Aorta (tissue), 5 donors: ENCODE measurements around the gene GPR142. TPM values are rescaled to one million over a fixed set of nuclear protein-coding genes. Genes with fewer than 3 reads are reported as not detected.

Experiments used
- ATAC-seq: fragments of 200-7000 bp; cut with Tn5 transposase; one replicate; pipeline ENCODE4 v1.9.1; 2022; ENCODE audit warnings: moderate library complexity; ENCODE audit not compliant: low FRiP score
- DNase-seq, 2 donors: peaks; one replicate each; pipeline ENCODE4 v3.0.0-alpha.2; 2020
- H3K27ac ChIP-seq, 2 donors: one replicate each; pipeline ENCODE4 v1.5.1; 2013; ENCODE audit warnings: low read length in 2 of 2, mild to moderate bottlenecking in 2 of 2, moderate library complexity in 2 of 2, control low read depth in 1 of 2, inconsistent platforms in 1 of 2, low read depth in 1 of 2
- H3K27me3 ChIP-seq, 2 donors: one replicate each; pipeline ENCODE4 v1.6.1; 2013; ENCODE audit warnings: control low read depth in 1 of 2, low read length in 1 of 2, mild to moderate bottlenecking in 1 of 2, moderate library complexity in 1 of 2; ENCODE audit not compliant: insufficient read depth in 2 of 2, control insufficient read depth in 1 of 2
- H3K36me3 ChIP-seq, 2 donors: one replicate each; pipeline ENCODE4 v1.6.1; 2013; ENCODE audit warnings: control low read depth in 1 of 2, low read length in 1 of 2, mild to moderate bottlenecking in 1 of 2; ENCODE audit not compliant: insufficient read depth in 2 of 2, control insufficient read depth in 1 of 2
- H3K4me1 ChIP-seq, 2 donors: one replicate each; pipeline ENCODE4 v1.6.1; 2013; ENCODE audit warnings: low read length in 2 of 2, control low read depth in 1 of 2, mild to moderate bottlenecking in 1 of 2, moderate library complexity in 1 of 2; ENCODE audit not compliant: insufficient read depth in 2 of 2, control insufficient read depth in 1 of 2
- H3K4me3 ChIP-seq, 2 donors: one replicate each; pipeline ENCODE4 v1.5.1; 2013; ENCODE audit warnings: low read length in 2 of 2, control low read depth in 1 of 2, mild to moderate bottlenecking in 1 of 2
- H3K9me3 ChIP-seq: one replicate; pipeline ENCODE4 v1.6.1; 2013; ENCODE audit warnings: mild to moderate bottlenecking, low read length; ENCODE audit not compliant: control insufficient read depth
- WGBS, 2 donors: extraction: QIAGEN DNeasy Blood & Tissue Kit; methylation state at CpG; one replicate each; pipeline ENCODE4 v1.1.7; 2013; 5-methylcytosine and 5-hydroxymethylcytosine counted together
- intact Hi-C, 2 donors: fragments of 100-400 bp; cut with DNase I; formaldehyde crosslinking; loops; one replicate each; pipeline versions ENCODE4 v1.14.2 to v1.15.0; 2022
- polyA plus RNA-seq, 2 donors: library from polyadenylated mRNA; stranded (reverse); fragments of 200-250 nt; gene quantifications; one replicate each; pipeline ENCODE4 v1.2.3, GENCODE V29; 2013
- total RNA-seq, 2 donors: library from RNA; stranded (reverse); fragmentation: NEBNext Ultra II Directional; extraction: Animal tissue kit (Norgen Biotek cat#: 25700); gene quantifications; one replicate each; pipeline ENCODE4 v1.2.1, GENCODE V29; 2021
- donor health status: healthy with polysubstance abuse.
- donor health status: Bipolar disorder and iron deficiency.
- donor health status: DM: no; HTN: no; CAD: no.
- donor health status: DM: no; HTN: no; CAD: no.
- donor health status: DM: yes; HTN: yes; CAD: no.

Gene GPR142
- total and polyA plus RNA-seq, 4 donors = 2.1 TPM; not detected in 3

GRCh38 chr17:74413491-74413890, 46.2 kb downstream of the GPR142 start:
- 70 to 74% methylated on average over 7 of the region's 7 CpGs for WGBS, 2 donors
- DNase-seq (no peak), ATAC-seq (no peak)
- Histone ChIP-seq H3K36me3 (no peaks in the 10 kb centered on the region), H3K27ac (no peak overlapping the region), H3K27me3 (no peaks in the 10 kb centered on the region), H3K4me3 (no peak overlapping the region), H3K4me1 (no peaks in the 10 kb centered on the region), H3K9me3 (no peaks in the 10 kb centered on the region)
- intact Hi-C loops = no loop called here

GRCh38 chr17:74414510-74414909, 47.2 kb downstream of the GPR142 start:
- no peaks in the 10 kb centered on the region for H3K36me3 ChIP-seq
- no peak overlapping the region for H3K4me3 ChIP-seq
- no peaks in the 10 kb centered on the region for H3K4me1 ChIP-seq
- 89 to 90% methylated on average over 3 of the region's 3 CpGs for WGBS, 2 donors
- no peaks in the 10 kb centered on the region for H3K9me3 ChIP-seq
- DNase-seq (no peak), ATAC-seq (no peak)
- no peak overlapping the region for H3K27ac ChIP-seq
- intact Hi-C loops = no loop called here
- H3K27me3 ChIP-seq = no peaks in the 10 kb centered on the region

- Histone ChIP-seq H3K4me1 (no peaks in the 10 kb centered on the region), H3K27ac (no peak overlapping the region), H3K27me3 (no peaks in the 10 kb centered on the region), H3K9me3 (no peaks in the 10 kb centered on the region), H3K36me3 (no peaks in the 10 kb centered on the region), H3K4me3 (no peak overlapping the region)
- intact Hi-C loops = loop anchor here in 1 of 2 donors (5.0 kb wide), 1 partner anchor 41 kb away; no protein-coding TSS in a partner anchor
- no peak for ATAC-seq
- no peak for DNase-seq
- whole genome bisulfite sequencing, 2 donors = 95% methylated on average over 13 of the region's 13 CpGs
Observed at GRCh38 chr17:74415608-74416396, 48.5 kb downstream of the GPR142 start.

- Histone ChIP-seq H3K4me1 (no peaks in the 10 kb centered on the region), H3K27ac (no peak overlapping the region), H3K27me3 (no peaks in the 10 kb centered on the region), H3K36me3 (no peaks in the 10 kb centered on the region), H3K9me3 (no peaks in the 10 kb centered on the region), H3K4me3 (no peak overlapping the region)
- ATAC-seq (no peak), DNase-seq (no peak)
- 83 to 85% methylated on average over 12 of the region's 12 CpGs for WGBS, 2 donors
- intact Hi-C loops = loop anchor here in 1 of 2 donors (5.0 kb wide), 1 partner anchor 40 kb away; no protein-coding TSS in a partner anchor
Observed at GRCh38 chr17:74417178-74418045, 50.1 kb downstream of the GPR142 start.

- Histone ChIP-seq H3K36me3 (no peaks in the 10 kb centered on the region), H3K27me3 (no peaks in the 10 kb centered on the region), H3K4me1 (no peaks in the 10 kb centered on the region), H3K9me3 (no peaks in the 10 kb centered on the region), H3K4me3 (no peak overlapping the region), H3K27ac (no peak overlapping the region)
- intact Hi-C loops = loop anchor here in 1 of 2 donors (5.0 kb wide), 1 partner anchor 37 kb away; no protein-coding TSS in a partner anchor
- DNase-seq (no peak), ATAC-seq (no peak)
- WGBS, 2 donors = 93 to 95% methylated on average over 10 of the region's 10 CpGs
Observed at GRCh38 chr17:74419928-74420411, 52.7 kb downstream of the GPR142 start.

Other genes with a start within 250 kb of the GPR142 start
- 100 to 1,000 TPM; 597 to 622 TPM for gene RPL38, start 163.8 kb upstream of the GPR142 start, total RNA-seq
- 1,000 to 10,000 TPM; 1,364 to 2,568 TPM for gene RPL38, start 163.8 kb upstream of the GPR142 start, polyA plus RNA-seq
- gene TTYH2, start 153.9 kb upstream of the GPR142 start, total RNA-seq = 10 to 100 TPM in 1 of 2 donors, 1 to 10 TPM in 1; 4.4 to 13.0 TPM
- gene TTYH2, start 153.9 kb upstream of the GPR142 start, polyA plus RNA-seq = 1 to 10 TPM; 3.1 to 4.4 TPM
- gene DNAI2, start 93.3 kb upstream of the GPR142 start, total RNA-seq = not detected
- not detected for gene DNAI2, start 93.3 kb upstream of the GPR142 start, polyA plus RNA-seq
- gene KIF19, start 41.3 kb upstream of the GPR142 start, total RNA-seq = 1 to 10 TPM; 4.4 to 5.1 TPM
- not detected for gene KIF19, start 41.3 kb upstream of the GPR142 start, polyA plus RNA-seq
- not detected for gene BTBD17, start 5.6 kb upstream of the GPR142 start, total RNA-seq
- gene BTBD17, start 5.6 kb upstream of the GPR142 start, polyA plus RNA-seq = not detected
- gene GPRC5C, start 64.6 kb downstream of the GPR142 start, total RNA-seq = 10 to 100 TPM; 43.6 to 51.7 TPM
- gene GPRC5C, start 64.6 kb downstream of the GPR142 start, polyA plus RNA-seq = 10 to 100 TPM; 31.6 to 59.4 TPM
- gene CD300A, start 99.1 kb downstream of the GPR142 start, total RNA-seq = 10 to 100 TPM; 10.3 to 10.4 TPM
- 1 to 10 TPM; 2.6 to 9.1 TPM for gene CD300A, start 99.1 kb downstream of the GPR142 start, polyA plus RNA-seq
- 1 to 10 TPM; 1.3 to 1.6 TPM for gene CD300LB, start 164.0 kb downstream of the GPR142 start, total RNA-seq
- gene CD300LB, start 164.0 kb downstream of the GPR142 start, polyA plus RNA-seq = 1 to 10 TPM in 1 of 2 donors, not detected in 1; 1.1 TPM
- gene CD300C, start 178.6 kb downstream of the GPR142 start, total RNA-seq = 1 to 10 TPM; 2.2 to 2.9 TPM
- gene CD300C, start 178.6 kb downstream of the GPR142 start, polyA plus RNA-seq = under 1 TPM; 0.28 to 0.88 TPM
- gene CD300H, start 200.0 kb downstream of the GPR142 start, total RNA-seq = not detected
- gene CD300H, start 200.0 kb downstream of the GPR142 start, polyA plus RNA-seq = not detected
- gene CD300LD, start 224.8 kb downstream of the GPR142 start, total RNA-seq = not detected
- under 1 TPM in 1 of 2 donors, not detected in 1; 0.75 TPM for gene CD300LD, start 224.8 kb downstream of the GPR142 start, polyA plus RNA-seq